EH (cell line): ENCODE data around the gene KCNS1.
"Not testable (repeated sequence)": the region's sequence is repeated elsewhere in the genome, so short reads cannot be mapped to it uniquely, and the experiment has no call there.

ENCODE experiments used
- DNase-seq: peaks from one replicate; pipeline ENCODE4 v3.0.0-alpha.2; 2015; ENCODE audit warnings: low read depth

Gene KCNS1

GRCh38 chr20:45077559-45077958, 23.4 kb downstream of the KCNS1 start:
- DNase-seq, result no peak

GRCh38 chr20:45073221-45073620, 27.7 kb downstream of the KCNS1 start:
- no peak for DNase-seq

- DNase-seq, result no peak
Measured at GRCh38 chr20:45072066-45072465, 28.9 kb downstream of the KCNS1 start.

DNA sequence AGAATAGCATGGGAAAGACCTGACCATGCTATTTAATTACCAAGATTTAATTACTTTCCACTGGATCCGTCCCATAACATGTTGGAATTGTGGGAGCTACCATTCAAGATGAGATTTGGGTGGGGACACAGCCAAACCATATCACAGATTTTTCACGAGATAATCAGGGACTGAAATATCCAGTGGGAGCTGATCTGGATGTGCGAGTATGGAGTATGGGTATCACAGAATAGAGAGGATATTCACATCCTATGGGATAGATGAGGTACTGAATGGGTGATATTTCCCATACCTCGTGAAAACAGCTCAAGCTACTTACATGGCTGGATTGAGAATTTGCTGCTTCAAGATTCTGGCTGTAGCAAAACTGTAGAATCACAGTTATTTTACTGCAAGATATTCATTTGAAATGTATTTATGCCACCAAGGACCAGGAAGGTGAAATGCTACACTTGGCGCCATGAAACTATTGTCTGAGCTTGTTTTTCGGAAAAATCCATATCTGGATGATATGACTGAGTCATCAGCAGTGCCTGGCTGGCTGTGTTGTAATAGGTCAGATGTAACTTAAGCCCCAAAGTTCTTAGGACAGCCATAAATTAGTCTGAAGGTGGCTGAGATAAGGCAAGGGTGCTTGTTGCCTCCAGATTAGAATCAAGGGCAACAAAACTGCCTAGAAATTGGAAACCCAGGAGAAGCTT, 29.8 kb downstream of the KCNS1 start:
- DNase-seq, result peak; percentile 32

DNA sequence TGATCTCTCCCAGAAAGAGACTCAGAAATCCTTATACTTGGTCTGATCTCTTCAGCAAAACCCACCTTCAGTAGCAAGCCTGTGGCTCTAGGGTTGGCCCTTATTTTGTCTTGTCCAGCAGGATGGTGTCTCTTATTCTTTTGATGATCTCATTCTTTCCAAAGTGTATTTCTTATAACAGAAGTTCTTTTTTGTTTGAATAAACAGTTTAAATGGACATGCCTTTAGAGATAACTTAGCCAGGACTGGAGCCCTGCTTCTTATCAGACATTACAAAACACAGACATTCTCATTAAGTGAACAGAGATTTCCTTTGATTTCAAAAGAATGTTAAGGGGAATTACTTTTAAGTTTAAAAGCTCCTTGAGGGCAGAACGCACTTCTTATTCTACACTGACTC, 31.7 kb downstream of the KCNS1 start:
- no peak for DNase-seq

DNA sequence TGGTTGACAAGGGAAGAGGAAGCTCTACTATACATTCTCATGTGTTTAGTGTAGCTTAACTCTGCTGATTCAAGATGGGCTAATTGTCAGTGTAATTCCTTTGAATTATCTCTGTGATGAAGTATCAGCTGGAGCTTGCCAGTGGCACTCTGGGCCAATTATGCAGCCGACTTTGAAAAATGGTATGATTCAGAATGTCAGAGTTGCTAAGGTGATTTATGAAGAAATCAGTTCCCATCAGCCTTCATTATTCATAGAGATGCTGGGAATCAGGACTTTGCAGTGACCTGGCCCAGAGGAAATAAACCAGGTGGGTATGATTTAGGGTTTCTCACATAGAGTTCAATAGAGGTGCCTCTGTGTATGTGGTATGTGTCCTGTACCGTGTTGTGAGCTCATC, 33.4 kb downstream of the KCNS1 start:
- DNase-seq, result peak; percentile 66

GRCh38 chr20:45067087-45067486, 33.8 kb downstream of the KCNS1 start:
- DNase-seq, result no peak

- DNase-seq, result no peak
Measured at GRCh38 chr20:45066372-45066771, 34.6 kb downstream of the KCNS1 start.

DNA sequence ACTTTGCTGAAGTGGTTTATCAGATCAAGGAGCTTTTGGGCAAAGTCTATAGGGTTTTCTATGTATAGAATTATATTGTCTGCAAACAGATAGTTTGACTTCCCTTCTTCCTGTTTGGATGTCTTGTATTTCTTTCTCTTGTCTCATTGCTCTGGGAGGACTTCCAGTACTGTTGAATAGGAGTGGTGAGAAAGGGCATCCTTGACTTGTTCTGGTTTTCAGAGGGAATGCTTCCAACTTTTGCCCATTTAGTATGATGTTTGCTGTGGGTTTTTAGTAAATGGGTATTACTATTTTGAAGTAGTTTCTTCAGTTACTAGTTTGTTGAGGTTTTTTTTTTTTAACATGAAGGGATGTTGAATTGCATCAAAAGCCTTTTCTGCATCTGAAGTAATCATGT, 36.1 kb downstream of the KCNS1 start:
- no peak for DNase-seq

- not testable (repeated sequence) for DNase-seq
Measured at GRCh38 chr20:45063107-45063506, 37.8 kb downstream of the KCNS1 start.

DNA sequence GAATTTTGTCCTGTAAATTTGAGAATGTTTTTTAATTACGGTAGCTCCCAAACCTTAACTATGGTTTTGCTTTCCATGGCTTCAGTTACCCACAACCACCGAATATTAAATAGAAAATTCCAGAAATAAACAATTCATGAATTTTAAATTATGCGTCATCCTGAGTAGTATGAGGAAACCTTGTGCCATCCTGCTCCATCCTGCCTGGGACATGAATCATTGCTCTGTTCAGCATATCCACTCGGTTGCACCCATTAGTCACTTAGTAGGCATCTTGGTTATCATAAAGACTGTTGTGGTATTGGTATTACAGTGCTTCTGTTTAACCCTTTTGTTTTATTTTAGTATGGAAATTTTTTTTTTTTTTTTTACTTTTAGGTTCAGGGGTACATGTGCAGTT, 39.7 kb downstream of the KCNS1 start:
- DNase-seq, result peak; percentile 94

DNA sequence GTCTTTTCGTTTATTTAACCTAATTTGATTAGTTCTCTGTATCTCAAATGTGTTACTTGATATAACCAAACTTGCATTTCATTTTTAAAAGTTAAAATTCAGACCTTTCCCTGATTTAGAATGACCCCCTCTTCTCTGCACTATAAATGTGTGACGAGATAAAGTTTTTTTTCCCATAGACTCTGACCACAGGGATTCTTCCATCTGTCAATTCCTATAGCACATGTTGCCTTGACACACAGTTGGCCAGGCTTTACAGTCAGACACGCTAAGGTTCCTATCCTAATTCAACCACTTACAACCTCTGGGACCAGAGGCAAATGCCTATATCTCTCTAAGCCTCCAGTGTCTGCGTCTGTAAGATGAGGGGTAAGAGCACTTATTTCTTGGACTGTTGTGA, 40.6 kb downstream of the KCNS1 start:
- no peak for DNase-seq

GRCh38 chr20:45059022-45059728, 41.8 kb downstream of the KCNS1 start:
- DNase-seq, result peak; percentile 39

- no peak for DNase-seq
Measured at GRCh38 chr20:45058168-45058850, 42.6 kb downstream of the KCNS1 start.

GRCh38 chr20:45056473-45057173, 44.3 kb downstream of the KCNS1 start:
- no peak for DNase-seq

- peak; percentile 31 for DNase-seq
Measured at GRCh38 chr20:45055056-45055455, 45.9 kb downstream of the KCNS1 start.

DNA sequence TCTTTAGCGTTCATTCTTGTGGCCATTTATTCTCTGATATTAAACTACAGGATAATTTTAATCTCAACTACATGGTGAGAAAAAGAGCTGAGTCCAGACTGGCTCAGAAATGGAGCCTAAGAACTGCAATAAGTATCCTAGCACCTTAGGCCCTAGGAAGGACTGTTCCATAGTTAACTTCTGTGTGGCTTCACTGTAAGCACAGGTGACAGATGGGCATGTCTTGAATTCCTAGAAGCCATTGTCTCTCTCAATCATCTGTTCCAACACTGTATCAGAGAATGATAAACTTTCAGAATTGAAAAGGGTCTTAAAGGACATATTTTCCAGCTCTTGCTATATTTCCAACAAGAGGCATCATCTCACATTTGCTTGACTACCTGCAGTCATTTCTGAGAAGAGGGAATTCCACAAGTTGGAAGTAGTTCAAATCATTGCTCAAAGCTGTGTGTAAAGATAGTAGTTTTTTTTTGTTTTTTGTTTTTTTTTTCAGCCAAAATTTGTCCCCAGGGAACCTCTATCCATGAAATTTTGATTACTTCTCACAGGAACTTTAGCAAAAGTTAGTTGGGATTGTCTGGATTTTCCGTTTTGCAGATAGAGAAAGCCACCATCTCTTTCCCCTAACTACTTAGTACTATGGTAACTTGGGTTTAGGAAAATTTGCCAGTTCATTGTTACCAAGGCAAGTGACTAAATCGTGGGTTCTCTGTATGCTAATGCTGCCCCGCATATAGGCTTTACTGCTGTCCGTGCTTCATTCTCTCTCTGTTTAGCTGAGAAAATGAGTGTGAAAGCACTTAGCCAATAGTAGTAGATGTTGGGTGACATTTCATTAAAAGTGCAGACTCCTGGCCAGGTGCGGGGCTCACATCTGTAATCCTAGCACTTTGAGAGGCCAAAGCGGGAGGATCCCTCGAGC, 47.2 kb downstream of the KCNS1 start:
- DNase-seq, result no peak

GRCh38 chr20:45052698-45053429, 48.1 kb downstream of the KCNS1 start:
- peak; percentile 91 for DNase-seq

DNA sequence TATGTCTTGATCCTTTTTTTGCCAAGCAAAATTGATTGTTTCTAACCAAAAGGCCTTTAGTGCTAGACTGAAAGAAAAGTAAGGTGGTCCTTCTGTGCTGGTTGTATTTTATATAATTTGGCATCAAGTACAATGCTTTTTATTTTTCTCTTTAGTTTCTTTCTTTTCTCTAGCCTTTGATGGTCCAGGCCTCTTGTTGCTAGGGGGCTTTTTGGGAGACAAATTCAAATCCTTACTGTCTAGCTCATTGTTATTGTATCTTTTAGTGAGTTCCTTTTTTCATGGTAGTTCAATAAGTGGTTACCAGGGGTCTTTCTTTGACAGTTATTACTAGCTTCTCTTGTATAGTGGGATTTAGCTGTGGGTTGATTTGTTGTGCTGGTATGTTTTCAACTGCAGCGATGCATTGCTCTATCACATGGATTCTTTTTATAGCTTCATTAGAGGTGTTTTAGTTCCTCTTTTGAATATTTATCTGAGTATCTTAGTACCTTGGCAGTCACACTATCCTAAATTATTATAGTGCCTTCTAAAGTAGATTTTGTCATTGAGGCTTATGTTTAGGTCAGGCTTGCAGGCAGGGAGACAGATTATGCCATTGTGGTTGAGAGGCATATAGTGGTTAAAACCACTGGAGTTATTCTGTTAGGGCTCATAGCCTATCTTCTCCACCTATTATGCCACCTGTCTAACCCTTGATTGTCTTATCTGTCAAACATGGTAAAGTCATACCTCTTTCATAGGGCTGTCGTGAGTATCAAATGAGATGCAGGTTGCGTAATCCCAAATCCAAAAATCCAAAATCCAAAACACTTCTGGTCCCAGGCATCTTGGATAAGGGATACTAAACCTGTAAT, 49.5 kb downstream of the KCNS1 start:
- no peak for DNase-seq
